GM19023 (cell line): Measurements from ENCODE around the gene RIN1.

ENCODE experiments used
- ATAC-seq: cut with Tn5 transposase; IDR thresholded peaks from one replicate; pipeline ENCODE4 v1.9.1; 2021; ENCODE audit warnings: mild to moderate bottlenecking, moderate library complexity; ENCODE audit not compliant: unreplicated experiment

The RIN1 gene

GRCh38 chr11:66335531-66336233 is 552 bp downstream of the RIN1 start:
- ATAC-seq, result no peak

- no peak for ATAC-seq
These were observed 1.4 kb downstream of the RIN1 start for GRCh38 chr11:66334605-66335442.

- no peak for ATAC-seq
These were observed 2.2 kb downstream of the RIN1 start for GRCh38 chr11:66333896-66334604.

GRCh38 chr11:66333220-66333877 is 2.9 kb downstream of the RIN1 start:
- ATAC-seq, result no peak

- ATAC-seq, result no peak
These were observed 3.6 kb downstream of the RIN1 start for GRCh38 chr11:66332371-66333219.

- no peak for ATAC-seq
These were observed 4.5 kb downstream of the RIN1 start for GRCh38 chr11:66331542-66332370.

GRCh38 chr11:66330931-66331330 is 5.3 kb downstream of the RIN1 start:
- no peak for ATAC-seq

GRCh38 chr11:66329165-66329673 is 7.0 kb downstream of the RIN1 start:
- no peak for ATAC-seq

- ATAC-seq, result no peak
These were observed 7.7 kb downstream of the RIN1 start for GRCh38 chr11:66328302-66329144.

GRCh38 chr11:66328031-66328301 is 8.3 kb downstream of the RIN1 start:
- ATAC-seq, result no peak

- ATAC-seq, result no peak
These were observed 8.8 kb downstream of the RIN1 start for GRCh38 chr11:66327171-66328030.

GRCh38 chr11:66326261-66327111 is 9.7 kb downstream of the RIN1 start:
- no peak for ATAC-seq

- no peak for ATAC-seq
These were observed 11.0 kb downstream of the RIN1 start for GRCh38 chr11:66325263-66325671.

GRCh38 chr11:66324664-66325063 is 11.6 kb downstream of the RIN1 start:
- ATAC-seq, result no peak

- no peak for ATAC-seq
These were observed 12.6 kb downstream of the RIN1 start for GRCh38 chr11:66323684-66324083.

GRCh38 chr11:66322732-66323427 is 13.4 kb downstream of the RIN1 start:
- ATAC-seq, result no peak
